Measurements from ENCODE around the gene CRYBG2.

CRYBG2 gene

GRCh38 chr1:26278724-26279455, 75.0 kb downstream of the CRYBG2 start:
- peak overlapping the region; percentile 100 for H3K27ac ChIP-seq
- H3K4me1 ChIP-seq (ENCODE audit: control insufficient read depth in 1 of 2, insufficient read depth in 1 of 2, low read depth in 1 of 2, low read length in 1 of 2) = peaks cover 69 to 86% of the 10 kb centered on the region in 2 experiments
- H3K36me3 ChIP-seq = peaks cover 32% of the 10 kb centered on the region
- TF ChIP-seq, protein P1, sequence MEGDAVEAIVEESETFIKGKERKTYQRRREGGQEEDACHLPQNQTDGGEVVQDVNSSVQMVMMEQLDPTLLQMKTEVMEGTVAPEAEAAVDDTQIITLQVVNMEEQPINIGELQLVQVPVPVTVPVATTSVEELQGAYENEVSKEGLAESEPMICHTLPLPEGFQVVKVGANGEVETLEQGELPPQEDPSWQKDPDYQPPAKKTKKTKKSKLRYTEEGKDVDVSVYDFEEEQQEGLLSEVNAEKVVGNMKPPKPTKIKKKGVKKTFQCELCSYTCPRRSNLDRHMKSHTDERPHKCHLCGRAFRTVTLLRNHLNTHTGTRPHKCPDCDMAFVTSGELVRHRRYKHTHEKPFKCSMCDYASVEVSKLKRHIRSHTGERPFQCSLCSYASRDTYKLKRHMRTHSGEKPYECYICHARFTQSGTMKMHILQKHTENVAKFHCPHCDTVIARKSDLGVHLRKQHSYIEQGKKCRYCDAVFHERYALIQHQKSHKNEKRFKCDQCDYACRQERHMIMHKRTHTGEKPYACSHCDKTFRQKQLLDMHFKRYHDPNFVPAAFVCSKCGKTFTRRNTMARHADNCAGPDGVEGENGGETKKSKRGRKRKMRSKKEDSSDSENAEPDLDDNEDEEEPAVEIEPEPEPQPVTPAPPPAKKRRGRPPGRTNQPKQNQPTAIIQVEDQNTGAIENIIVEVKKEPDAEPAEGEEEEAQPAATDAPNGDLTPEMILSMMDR (IDR thresholded peaks at IDR 0.05) = no peak
- no peaks in the 10 kb centered on the region for H3K27me3 ChIP-seq
- no peaks in the 10 kb centered on the region for H3K9me3 ChIP-seq
- peak overlapping the region; percentile 83 to 97 for H3K4me3 ChIP-seq (ENCODE audit: low read depth in 1 of 2, low read length in 1 of 2)

DNA sequence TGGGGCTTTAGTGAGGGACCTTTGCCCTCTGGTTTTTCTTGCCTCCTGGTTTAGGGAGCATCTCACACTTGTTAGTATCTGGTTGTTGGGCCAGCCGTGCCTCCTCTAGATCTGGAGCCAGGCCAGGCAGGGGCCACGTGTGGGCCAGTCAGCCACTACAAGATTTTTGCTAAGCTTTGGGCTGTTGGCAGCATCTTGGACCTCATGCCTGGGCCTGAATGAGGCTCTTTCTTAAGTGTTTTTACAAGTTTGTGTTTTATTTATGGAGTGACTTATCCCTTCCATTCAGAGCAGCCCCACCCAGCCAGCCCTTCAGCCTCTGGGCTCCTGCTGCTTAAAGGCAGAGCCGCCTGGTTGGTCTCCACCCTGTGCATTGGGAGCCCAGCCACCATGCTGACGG, 75.6 kb downstream of the CRYBG2 start:
- peak overlapping the region in 1 of 2 experiments; percentile 97 for H3K4me3 ChIP-seq (ENCODE audit: low read depth in 1 of 2, low read length in 1 of 2)
- no peaks in the 10 kb centered on the region for H3K27me3 ChIP-seq
- H3K4me1 ChIP-seq (ENCODE audit: control insufficient read depth in 1 of 2, insufficient read depth in 1 of 2, low read depth in 1 of 2, low read length in 1 of 2) = peaks cover 69 to 86% of the 10 kb centered on the region in 2 experiments
- TF ChIP-seq, protein P1 (IDR thresholded peaks at IDR 0.05) = no peak
- H3K36me3 ChIP-seq = peaks cover 28% of the 10 kb centered on the region
- H3K9me3 ChIP-seq = no peaks in the 10 kb centered on the region
- peak overlapping the region; percentile 100 for H3K27ac ChIP-seq

DNA sequence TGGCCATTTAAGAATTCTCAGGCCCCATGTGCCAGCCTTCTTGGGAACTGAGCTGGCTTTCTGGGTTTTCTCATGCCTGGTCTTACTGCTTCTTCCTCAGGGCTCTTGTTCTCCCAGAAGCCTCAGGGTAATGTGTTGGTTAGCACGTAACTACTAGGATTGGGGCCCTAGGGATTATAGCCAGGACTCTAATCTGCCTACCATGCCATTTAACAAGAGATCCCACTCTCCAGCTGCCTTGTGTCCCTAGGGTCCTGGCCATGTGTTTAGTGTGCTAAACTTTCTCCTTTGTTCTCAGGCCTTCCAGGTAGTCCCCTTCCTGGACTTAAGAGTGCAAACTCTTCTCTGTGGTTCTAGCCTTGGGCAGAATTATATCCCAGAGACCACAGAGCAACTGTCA, 76.2 kb downstream of the CRYBG2 start:
- Histone ChIP-seq H3K36me3 (peaks cover 22% of the 10 kb centered on the region), H3K27me3 (no peaks in the 10 kb centered on the region), H3K4me1 (ENCODE audit: control insufficient read depth in 1 of 2, insufficient read depth in 1 of 2, low read depth in 1 of 2, low read length in 1 of 2) (peaks cover 69 to 85% of the 10 kb centered on the region in 2 experiments), H3K4me3 (ENCODE audit: low read depth in 1 of 2, low read length in 1 of 2) (no peak overlapping the region), H3K9me3 (no peaks in the 10 kb centered on the region), H3K27ac (peak overlapping the region; percentile 100)
- TF ChIP-seq, protein P1 (IDR thresholded peaks at IDR 0.05) = no peak

GRCh38 chr1:26277261-26277661, 76.7 kb downstream of the CRYBG2 start:
- Histone ChIP-seq H3K4me3 (ENCODE audit: low read depth in 1 of 2, low read length in 1 of 2) (no peak overlapping the region), H3K9me3 (no peaks in the 10 kb centered on the region), H3K27ac (peak overlapping the region; percentile 100), H3K4me1 (ENCODE audit: control insufficient read depth in 1 of 2, insufficient read depth in 1 of 2, low read depth in 1 of 2, low read length in 1 of 2) (peaks cover 69 to 81% of the 10 kb centered on the region in 2 experiments), H3K27me3 (no peaks in the 10 kb centered on the region), H3K36me3 (peaks cover 17% of the 10 kb centered on the region)
- TF ChIP-seq, protein P1 (IDR thresholded peaks at IDR 0.05) = no peak

- TF ChIP-seq, protein P1 (IDR thresholded peaks at IDR 0.05) = no peak
- Histone ChIP-seq H3K27ac (peak overlapping the region; percentile 100), H3K4me1 (ENCODE audit: control insufficient read depth in 1 of 2, insufficient read depth in 1 of 2, low read depth in 1 of 2, low read length in 1 of 2) (peaks cover 64 to 73% of the 10 kb centered on the region in 2 experiments), H3K4me3 (ENCODE audit: low read depth in 1 of 2, low read length in 1 of 2) (no peak overlapping the region), H3K27me3 (no peaks in the 10 kb centered on the region), H3K9me3 (no peaks in the 10 kb centered on the region), H3K36me3 (peaks cover 14% of the 10 kb centered on the region)
Measured at GRCh38 chr1:26276432-26276838, 77.5 kb downstream of the CRYBG2 start.

Measured in neutrophil (primary cell).